OCI-LY3 (cell line): Measurements from ENCODE around the gene ZNF213.

Experiments
- H2AFZ ChIP-seq: fragments of 200-600, 300-600 bp; shearing (Covaris generic); 2 replicates; pipeline ENCODE4 v1.6.0; 2014; ENCODE audit warnings: antibody characterized with exemption, low read depth, low read length
- H3K27ac ChIP-seq: fragments of 200-600, 300-600 bp; sonication (generic); 2 replicates; pipeline ENCODE4 v1.5.1; 2014; ENCODE audit warnings: mild to moderate bottlenecking, low read length, moderate library complexity, mixed read lengths
- H3K27me3 ChIP-seq: fragments of 200-600, 300-600 bp; sonication (generic); 2 replicates; pipeline ENCODE4 v1.6.1; 2014; ENCODE audit warnings: low read depth, low read length, mixed read lengths
- H3K36me3 ChIP-seq: fragments of 200-600, 300-600 bp; sonication (generic); replicated peaks from 2 replicates; pipeline ENCODE3; 2014; ENCODE audit warnings: low read depth, low read length, mixed read lengths
- H3K4me1 ChIP-seq: fragments of 300-600, 200-600 bp; sonication (generic); 2 replicates; pipeline ENCODE4 v1.6.1; 2014; ENCODE audit warnings: low read length, mixed read lengths
- H3K4me2 ChIP-seq: fragments of 200-600, 300-600 bp; sonication (generic); 2 replicates; pipeline ENCODE4 v1.6.1; 2014; ENCODE audit warnings: low read length, mixed read lengths
- H3K4me3 ChIP-seq: fragments of 300-600, 200-600 bp; sonication (generic); 2 replicates; pipeline ENCODE4 v1.5.1; 2014; ENCODE audit warnings: antibody characterized with exemption, mild to moderate bottlenecking, low read length, moderate library complexity
- H3K79me2 ChIP-seq: fragments of 300-600, 200-600 bp; shearing (Covaris generic); 2 replicates; pipeline ENCODE4 v1.6.1; 2014; ENCODE audit warnings: mild to moderate bottlenecking, low read length, mixed read lengths
- H3K9ac ChIP-seq: fragments of 300-600, 200-600 bp; shearing (Covaris generic); 2 replicates; pipeline ENCODE4 v1.6.0; 2014; ENCODE audit warnings: mild to moderate bottlenecking, low read length, moderate library complexity
- H3K9me3 ChIP-seq: fragments of 200-600, 300-600 bp; shearing (Covaris generic); 2 replicates; pipeline ENCODE4 v1.6.1; 2014; ENCODE audit warnings: low read length, mixed read lengths; ENCODE audit not compliant: insufficient read depth
- H4K20me1 ChIP-seq: fragments of 200-600, 300-600 bp; sonication (generic); 2 replicates; pipeline ENCODE4 v1.6.1; 2016; ENCODE audit warnings: low read length, mixed read lengths; ENCODE audit not compliant: insufficient read depth
- EZH2phosphoT487 ChIP-seq: fragments of 200-600 bp; shearing (Covaris generic); IDR thresholded peaks from 2 replicates; pipeline ENCODE4 v1.6.1; 2018; ENCODE audit warnings: antibody characterized with exemption, mixed run types, low read depth
- TF ChIP-seq, protein P1 (sequence below): fragments of 200-600, 300-600 bp; sonication (generic); IDR thresholded peaks from 2 replicates; pipeline ENCODE4 v1.5.1; 2014; ENCODE audit warnings: antibody characterized with exemption, low read length, low read depth

Gene ZNF213

DNA sequence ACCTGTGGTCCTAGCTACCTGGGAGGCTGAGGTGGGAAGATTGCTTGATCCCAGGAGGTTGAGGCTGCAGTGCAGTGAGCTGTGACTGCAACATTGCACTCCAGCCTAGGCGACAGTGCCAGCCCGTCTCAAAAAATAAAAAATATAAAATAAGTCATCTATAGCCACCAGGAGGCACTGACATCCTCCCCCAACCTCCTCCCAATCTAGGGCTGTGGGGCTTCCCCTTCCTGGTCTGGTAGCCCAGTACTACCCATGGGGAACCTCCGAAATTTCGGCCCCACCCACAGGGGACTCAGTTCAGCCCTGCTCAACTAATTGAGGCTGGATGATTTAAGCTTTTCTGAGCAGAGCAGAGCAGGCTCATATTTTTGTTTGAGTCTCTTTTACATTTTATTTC is 39.0 kb upstream of the ZNF213 start:
- no peaks in the 10 kb centered on the region for H4K20me1 ChIP-seq
- peak overlapping the region; percentile 49 for H3K4me2 ChIP-seq
- no peak for TF ChIP-seq EZH2phosphoT487
- TF ChIP-seq, protein P1, sequence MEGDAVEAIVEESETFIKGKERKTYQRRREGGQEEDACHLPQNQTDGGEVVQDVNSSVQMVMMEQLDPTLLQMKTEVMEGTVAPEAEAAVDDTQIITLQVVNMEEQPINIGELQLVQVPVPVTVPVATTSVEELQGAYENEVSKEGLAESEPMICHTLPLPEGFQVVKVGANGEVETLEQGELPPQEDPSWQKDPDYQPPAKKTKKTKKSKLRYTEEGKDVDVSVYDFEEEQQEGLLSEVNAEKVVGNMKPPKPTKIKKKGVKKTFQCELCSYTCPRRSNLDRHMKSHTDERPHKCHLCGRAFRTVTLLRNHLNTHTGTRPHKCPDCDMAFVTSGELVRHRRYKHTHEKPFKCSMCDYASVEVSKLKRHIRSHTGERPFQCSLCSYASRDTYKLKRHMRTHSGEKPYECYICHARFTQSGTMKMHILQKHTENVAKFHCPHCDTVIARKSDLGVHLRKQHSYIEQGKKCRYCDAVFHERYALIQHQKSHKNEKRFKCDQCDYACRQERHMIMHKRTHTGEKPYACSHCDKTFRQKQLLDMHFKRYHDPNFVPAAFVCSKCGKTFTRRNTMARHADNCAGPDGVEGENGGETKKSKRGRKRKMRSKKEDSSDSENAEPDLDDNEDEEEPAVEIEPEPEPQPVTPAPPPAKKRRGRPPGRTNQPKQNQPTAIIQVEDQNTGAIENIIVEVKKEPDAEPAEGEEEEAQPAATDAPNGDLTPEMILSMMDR: peak; percentile 41
- peaks cover 6% of the 10 kb centered on the region; the same call in 1 of the 2 replicates for H3K27me3 ChIP-seq
- peaks cover 14% of the 10 kb centered on the region for H3K4me1 ChIP-seq
- H3K27ac ChIP-seq: no peak overlapping the region
- no peaks in the 10 kb centered on the region for H3K79me2 ChIP-seq
- H2AFZ ChIP-seq: no peak overlapping the region
- no peaks in the 10 kb centered on the region for H3K9me3 ChIP-seq
- H3K36me3 ChIP-seq: no peaks in the 10 kb centered on the region
- no peak overlapping the region for H3K4me3 ChIP-seq
- H3K9ac ChIP-seq: no peak overlapping the region

DNA sequence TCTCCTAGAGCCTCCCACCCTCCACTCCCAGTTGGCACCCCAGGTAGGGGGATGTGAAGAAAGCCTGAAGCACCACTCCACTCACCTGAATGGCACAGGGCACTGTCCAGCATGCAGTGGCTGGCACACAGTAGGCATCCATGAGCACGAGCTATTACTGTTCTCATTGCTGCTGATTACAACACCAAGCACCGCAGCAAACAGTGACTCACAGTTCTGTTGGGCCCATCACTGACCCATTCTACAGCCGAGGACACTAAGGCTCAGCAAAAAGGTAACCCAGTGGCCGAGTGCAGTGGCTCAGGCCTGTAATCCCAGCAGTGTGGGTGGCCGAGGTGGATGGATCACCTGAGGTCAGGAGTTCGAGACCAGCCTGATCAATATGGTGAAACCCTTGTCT is 38.5 kb upstream of the ZNF213 start:
- no peaks in the 10 kb centered on the region for H3K36me3 ChIP-seq
- H4K20me1 ChIP-seq: no peaks in the 10 kb centered on the region
- no peak overlapping the region for H2AFZ ChIP-seq
- peak overlapping the region; percentile 49 for H3K4me2 ChIP-seq
- H3K4me1 ChIP-seq: peaks cover 19% of the 10 kb centered on the region
- no peaks in the 10 kb centered on the region for H3K9me3 ChIP-seq
- H3K27me3 ChIP-seq: peaks cover 6% of the 10 kb centered on the region; the same call in 1 of the 2 replicates
- TF ChIP-seq, protein P1: no peak
- no peak for TF ChIP-seq EZH2phosphoT487
- no peak overlapping the region for H3K9ac ChIP-seq
- no peaks in the 10 kb centered on the region for H3K79me2 ChIP-seq
- H3K4me3 ChIP-seq: no peak overlapping the region
- no peak overlapping the region for H3K27ac ChIP-seq

DNA sequence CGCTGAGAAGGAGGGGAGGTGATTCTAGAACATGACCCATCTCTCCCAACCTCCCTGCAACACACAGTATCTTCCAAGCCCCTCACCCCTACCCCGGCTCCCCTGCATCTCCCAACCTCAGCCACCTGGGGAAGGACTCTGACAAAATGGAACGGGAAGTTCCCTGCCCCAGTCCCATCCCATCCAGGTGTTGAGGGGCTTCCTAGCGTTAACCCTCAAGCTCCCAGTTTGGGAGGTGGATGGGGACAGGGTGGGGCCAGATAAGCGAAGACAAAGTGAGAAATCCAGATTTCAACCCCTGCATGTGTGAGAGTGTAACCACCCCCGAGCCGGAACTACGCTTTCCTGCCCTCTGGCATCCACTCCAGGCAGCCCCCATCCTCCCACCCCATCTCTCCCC is 37.6 kb upstream of the ZNF213 start:
- H3K4me3 ChIP-seq: no peak overlapping the region
- peaks cover 6% of the 10 kb centered on the region; the same call in 1 of the 2 replicates for H3K27me3 ChIP-seq
- no peaks in the 10 kb centered on the region for H3K79me2 ChIP-seq
- H4K20me1 ChIP-seq: no peaks in the 10 kb centered on the region
- no peak overlapping the region for H2AFZ ChIP-seq
- H3K4me1 ChIP-seq: peaks cover 25% of the 10 kb centered on the region
- no peak overlapping the region for H3K9ac ChIP-seq
- no peaks in the 10 kb centered on the region for H3K36me3 ChIP-seq
- no peak overlapping the region for H3K4me2 ChIP-seq
- TF ChIP-seq EZH2phosphoT487: no peak
- TF ChIP-seq, protein P1: no peak
- H3K9me3 ChIP-seq: no peaks in the 10 kb centered on the region
- H3K27ac ChIP-seq: no peak overlapping the region

DNA sequence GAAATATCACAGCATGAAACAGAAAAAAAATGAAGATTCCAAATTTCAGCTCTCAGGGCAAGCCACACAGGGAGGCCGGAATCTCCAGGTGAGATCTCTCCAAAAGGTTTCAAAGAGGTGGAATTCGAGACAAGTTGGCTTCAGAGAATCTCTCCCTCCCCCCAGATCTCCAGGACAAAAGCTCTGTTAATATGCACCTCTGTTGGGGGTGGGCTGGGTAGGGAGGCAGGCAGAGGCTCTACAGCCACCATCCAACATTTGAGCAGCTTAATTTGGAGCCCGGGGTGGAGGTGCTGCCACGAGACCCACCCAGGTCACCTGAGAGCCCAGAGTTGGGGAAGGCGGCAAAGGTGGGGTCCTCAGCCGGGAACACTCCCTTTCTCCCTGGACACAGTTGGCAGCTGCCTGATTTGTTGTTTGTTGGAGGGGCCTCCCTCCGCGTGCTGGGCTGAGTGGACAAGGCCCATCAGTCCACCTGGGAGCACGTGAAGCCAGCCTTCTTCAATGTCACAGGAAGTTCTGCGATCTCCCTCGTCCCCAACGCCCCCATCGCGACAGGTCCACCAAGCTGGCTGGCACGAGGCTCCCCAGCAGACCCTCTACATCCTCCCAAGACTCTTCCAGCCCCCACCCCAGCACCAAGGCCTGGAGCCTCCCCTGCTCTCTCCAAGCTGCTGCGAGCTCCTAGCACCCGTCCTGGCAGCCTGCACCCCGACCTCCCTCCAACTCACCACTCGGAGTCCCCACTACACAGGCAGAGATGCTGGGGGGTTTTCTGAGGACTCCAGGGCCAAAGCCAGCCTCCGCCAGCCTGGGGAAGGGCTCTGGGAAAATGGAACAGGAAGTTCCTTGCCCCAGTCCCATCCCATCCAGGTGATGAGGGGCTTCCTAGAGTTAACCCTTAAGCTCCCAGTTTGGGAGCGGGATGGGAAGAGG is 36.1 kb upstream of the ZNF213 start, which contains the start of gene ZSCAN10:
Gene ZSCAN10, minus strand, starts transcription at position 836 of the 936 bp plus-strand sequence. CDS start 6,357 bp downstream, outside the sequence.
- peaks cover 6% of the 10 kb centered on the region; the same call in 1 of the 2 replicates for H3K27me3 ChIP-seq
- H3K4me2 ChIP-seq: peak within 1 kb of the TSS; percentile 39
- no peaks in the 10 kb centered on the region for H3K9me3 ChIP-seq
- peak within 1 kb of the TSS; percentile 31 for H3K4me3 ChIP-seq
- H4K20me1 ChIP-seq: no peaks in the 10 kb centered on the region
- no peak within 1 kb of the TSS for H3K27ac ChIP-seq
- H3K79me2 ChIP-seq: no peaks in the 10 kb centered on the region
- H3K4me1 ChIP-seq: peaks cover 25% of the 10 kb centered on the region
- TF ChIP-seq, protein P1: no peak
- TF ChIP-seq EZH2phosphoT487: no peak
- no peak within 1 kb of the TSS for H2AFZ ChIP-seq
- no peak within 1 kb of the TSS for H3K9ac ChIP-seq
- H3K36me3 ChIP-seq: no peaks in the 10 kb centered on the region
